ENCODE data around the gene CRYBB1.

CRYBB1 gene

GRCh38 chr22:26553056-26553752, 64.6 kb downstream of the CRYBB1 start:
- Histone ChIP-seq H3K79me2 (ENCODE audit: low read length) (no peaks in the 10 kb centered on the region), H2AFZ (ENCODE audit: low read depth, low read length) (no peak overlapping the region), H3K9ac (ENCODE audit: low read length) (no peak overlapping the region), H4K20me1 (ENCODE audit: insufficient read depth, low read length) (no peaks in the 10 kb centered on the region), H3K27me3 (ENCODE audit: low read depth, low read length) (no peaks in the 10 kb centered on the region), H3K4me3 (ENCODE audit: low read length) (no peak overlapping the region), H3K27ac (ENCODE audit: low read length) (no peak overlapping the region), H3K4me1 (ENCODE audit: low read length) (no peaks in the 10 kb centered on the region), H3K9me3 (ENCODE audit: insufficient read depth, low read length) (no peaks in the 10 kb centered on the region), H3K36me3 (replicated peaks; ENCODE audit: low read depth, low read length) (no peaks in the 10 kb centered on the region), H3K4me2 (ENCODE audit: low read length) (no peak overlapping the region)
- no peak for TF ChIP-seq CTCF (IDR thresholded peaks at IDR 0.05; ENCODE audit: low read depth, low read length)
- TF ChIP-seq EZH2phosphoT487 (IDR thresholded peaks at IDR 0.05; ENCODE audit: low read depth), result no peak

- H3K27ac ChIP-seq (ENCODE audit: low read length), result no peak overlapping the region
- H3K9me3 ChIP-seq (ENCODE audit: insufficient read depth, low read length), result no peaks in the 10 kb centered on the region
- H3K36me3 ChIP-seq (replicated peaks; ENCODE audit: low read depth, low read length), result no peaks in the 10 kb centered on the region
- no peak overlapping the region for H3K4me3 ChIP-seq (ENCODE audit: low read length)
- no peaks in the 10 kb centered on the region for H3K27me3 ChIP-seq (ENCODE audit: low read depth, low read length)
- H3K4me2 ChIP-seq (ENCODE audit: low read length), result no peak overlapping the region
- H3K4me1 ChIP-seq (ENCODE audit: low read length), result no peaks in the 10 kb centered on the region
- TF ChIP-seq CTCF (IDR thresholded peaks at IDR 0.05; ENCODE audit: low read depth, low read length) (no peak), EZH2phosphoT487 (IDR thresholded peaks at IDR 0.05; ENCODE audit: low read depth) (no peak)
- no peaks in the 10 kb centered on the region for H4K20me1 ChIP-seq (ENCODE audit: insufficient read depth, low read length)
- no peak overlapping the region for H3K9ac ChIP-seq (ENCODE audit: low read length)
- H3K79me2 ChIP-seq (ENCODE audit: low read length), result no peaks in the 10 kb centered on the region
- no peak overlapping the region for H2AFZ ChIP-seq (ENCODE audit: low read depth, low read length)
These were observed 65.4 kb downstream of the CRYBB1 start for GRCh38 chr22:26552466-26552865.

- Histone ChIP-seq H3K79me2 (ENCODE audit: low read length) (no peaks in the 10 kb centered on the region), H3K36me3 (replicated peaks; ENCODE audit: low read depth, low read length) (no peaks in the 10 kb centered on the region), H3K27me3 (ENCODE audit: low read depth, low read length) (no peaks in the 10 kb centered on the region), H4K20me1 (ENCODE audit: insufficient read depth, low read length) (no peaks in the 10 kb centered on the region), H3K9me3 (ENCODE audit: insufficient read depth, low read length) (no peaks in the 10 kb centered on the region), H3K4me2 (ENCODE audit: low read length) (no peak overlapping the region), H3K4me3 (ENCODE audit: low read length) (no peak overlapping the region), H3K4me1 (ENCODE audit: low read length) (no peaks in the 10 kb centered on the region), H3K9ac (ENCODE audit: low read length) (no peak overlapping the region), H2AFZ (ENCODE audit: low read depth, low read length) (no peak overlapping the region), H3K27ac (ENCODE audit: low read length) (no peak overlapping the region)
- no peak for TF ChIP-seq EZH2phosphoT487 (IDR thresholded peaks at IDR 0.05; ENCODE audit: low read depth)
- TF ChIP-seq CTCF (IDR thresholded peaks at IDR 0.05; ENCODE audit: low read depth, low read length), result no peak
These were observed 66.3 kb downstream of the CRYBB1 start for GRCh38 chr22:26551568-26551967.

GRCh38 chr22:26550498-26551033, 67.3 kb downstream of the CRYBB1 start:
- H3K27me3 ChIP-seq (ENCODE audit: low read depth, low read length), result no peaks in the 10 kb centered on the region
- H3K36me3 ChIP-seq (replicated peaks; ENCODE audit: low read depth, low read length), result no peaks in the 10 kb centered on the region
- TF ChIP-seq EZH2phosphoT487 (IDR thresholded peaks at IDR 0.05; ENCODE audit: low read depth) (no peak), CTCF (IDR thresholded peaks at IDR 0.05; ENCODE audit: low read depth, low read length) (no peak)
- H4K20me1 ChIP-seq (ENCODE audit: insufficient read depth, low read length), result no peaks in the 10 kb centered on the region
- no peaks in the 10 kb centered on the region for H3K9me3 ChIP-seq (ENCODE audit: insufficient read depth, low read length)
- no peak overlapping the region for H3K27ac ChIP-seq (ENCODE audit: low read length)
- no peaks in the 10 kb centered on the region for H3K79me2 ChIP-seq (ENCODE audit: low read length)
- H3K9ac ChIP-seq (ENCODE audit: low read length), result no peak overlapping the region
- H3K4me2 ChIP-seq (ENCODE audit: low read length), result no peak overlapping the region
- H3K4me3 ChIP-seq (ENCODE audit: low read length), result no peak overlapping the region
- no peak overlapping the region for H2AFZ ChIP-seq (ENCODE audit: low read depth, low read length)
- H3K4me1 ChIP-seq (ENCODE audit: low read length), result no peaks in the 10 kb centered on the region
